Tibial nerve (tissue), 4 donors: Measurements from ENCODE around the gene DNASE2B.

Experiments used
- EP300 ChIP-seq, 2 donors: sonication (generic); formaldehyde crosslinking; IDR thresholded peaks; one replicate each; pipeline ENCODE4 v1.6.1; 2017; ENCODE audit warnings: antibody characterized with exemption in 2 of 2, mild to moderate bottlenecking in 1 of 2
- POLR2A ChIP-seq, 2 donors: fragments of 450-650 bp; IDR thresholded peaks; one replicate each; pipeline ENCODE4 v1.6.1; 2017; ENCODE audit warnings: antibody characterized with exemption in 2 of 2, mild to moderate bottlenecking in 2 of 2, moderate library complexity in 2 of 2
- TF ChIP-seq, protein P1 (sequence below), 5 experiments: fragments of 200-600 bp in 3 of 5; fragments of 450-650 bp in 2 of 5; sonication (generic) in 3 of 5; IDR thresholded peaks; one replicate each; pipeline ENCODE4 v1.5.1; 2016 to 2019; ENCODE audit warnings: antibody characterized with exemption in 5 of 5, mild to moderate bottlenecking in 3 of 5, moderate library complexity in 2 of 5

DNA sequence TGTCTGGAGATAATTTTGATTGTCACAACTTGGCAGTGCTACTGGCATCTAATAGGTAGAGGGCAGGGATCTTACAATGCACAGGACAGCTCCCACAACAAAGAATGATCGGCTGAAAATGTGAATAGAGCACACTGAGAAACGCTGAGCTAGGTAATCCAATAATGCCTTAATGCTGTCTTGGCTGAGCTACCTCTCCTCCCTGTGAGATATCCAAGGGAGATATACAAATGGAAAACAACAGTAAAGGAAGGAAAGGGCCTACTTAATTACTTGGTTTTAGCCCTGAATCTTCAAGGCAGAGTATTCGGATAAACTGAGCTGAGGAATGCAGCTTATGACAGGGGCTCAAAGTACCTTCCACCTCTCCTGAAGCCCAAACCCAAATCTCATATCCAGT, 2.9 kb downstream of the DNASE2B start:
- TF ChIP-seq, protein P1, sequence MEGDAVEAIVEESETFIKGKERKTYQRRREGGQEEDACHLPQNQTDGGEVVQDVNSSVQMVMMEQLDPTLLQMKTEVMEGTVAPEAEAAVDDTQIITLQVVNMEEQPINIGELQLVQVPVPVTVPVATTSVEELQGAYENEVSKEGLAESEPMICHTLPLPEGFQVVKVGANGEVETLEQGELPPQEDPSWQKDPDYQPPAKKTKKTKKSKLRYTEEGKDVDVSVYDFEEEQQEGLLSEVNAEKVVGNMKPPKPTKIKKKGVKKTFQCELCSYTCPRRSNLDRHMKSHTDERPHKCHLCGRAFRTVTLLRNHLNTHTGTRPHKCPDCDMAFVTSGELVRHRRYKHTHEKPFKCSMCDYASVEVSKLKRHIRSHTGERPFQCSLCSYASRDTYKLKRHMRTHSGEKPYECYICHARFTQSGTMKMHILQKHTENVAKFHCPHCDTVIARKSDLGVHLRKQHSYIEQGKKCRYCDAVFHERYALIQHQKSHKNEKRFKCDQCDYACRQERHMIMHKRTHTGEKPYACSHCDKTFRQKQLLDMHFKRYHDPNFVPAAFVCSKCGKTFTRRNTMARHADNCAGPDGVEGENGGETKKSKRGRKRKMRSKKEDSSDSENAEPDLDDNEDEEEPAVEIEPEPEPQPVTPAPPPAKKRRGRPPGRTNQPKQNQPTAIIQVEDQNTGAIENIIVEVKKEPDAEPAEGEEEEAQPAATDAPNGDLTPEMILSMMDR (IDR thresholded peaks at IDR 0.05), result no peak
- TF ChIP-seq POLR2A (IDR thresholded peaks at IDR 0.05), result no peak
- TF ChIP-seq EP300 (IDR thresholded peaks at IDR 0.05), result no peak
